Bronchial epithelial cell (primary cell): ENCODE data around the gene RANBP9. TPM values are rescaled to one million over a fixed set of nuclear protein-coding genes. Genes with fewer than 3 reads are reported as not detected.

Experiments
- DNase-seq: peaks from one replicate; pipeline ENCODE4 v3.0.0-alpha.2; 2010; ENCODE audit warnings: low read depth
- FAIRE-seq: peaks from 2 replicates; lab custom pipeline; 2011; peaks lifted over from hg19 to GRCh38; lab: Jason Lieb, UNC
- H3K27me3 ChIP-seq: 2 replicates; pipeline ENCODE4 v1.5.1; 2011; ENCODE audit warnings: low read length; ENCODE audit not compliant: control insufficient read depth, insufficient read depth
- H3K36me3 ChIP-seq: 2 replicates; pipeline ENCODE4 v1.5.1; 2011; ENCODE audit warnings: low read length; ENCODE audit not compliant: control insufficient read depth, insufficient read depth
- H3K4me3 ChIP-seq: 2 replicates; pipeline ENCODE4 v1.5.1; 2011; ENCODE audit warnings: mild to moderate bottlenecking, low read depth, low read length, control low read depth
- CTCF ChIP-seq: IDR thresholded peaks from 2 replicates; pipeline ENCODE4 v1.5.1; 2011; ENCODE audit warnings: mild to moderate bottlenecking, moderate library complexity, low read length, control low read depth, inconsistent platforms; ENCODE audit not compliant: insufficient read depth, severe bottlenecking
- total RNA-seq: library from RNA; depleted of rRNA; stranded (reverse); fragments of >200 nt; gene quantifications from 2 replicates; pipeline ENCODE4 v1.2.1, GENCODE V29; 2014

Gene RANBP9
- total RNA-seq, 1 donor from 2014 or later, result 27.4 TPM

- FAIRE-seq, result no peak
- TF ChIP-seq CTCF, result no peak
- peak; percentile 58 for DNase-seq
- no peaks in the 10 kb centered on the region for H3K27me3 ChIP-seq
- H3K36me3 ChIP-seq, result no peaks in the 10 kb centered on the region
- peak overlapping the region; percentile 86 for H3K4me3 ChIP-seq
Measured at GRCh38 chr6:13573669-13574110, 137.9 kb downstream of the RANBP9 start.

- FAIRE-seq (no peak), DNase-seq (no peak)
- peak overlapping the region; percentile 86 for H3K4me3 ChIP-seq
- H3K36me3 ChIP-seq, result no peaks in the 10 kb centered on the region
- TF ChIP-seq CTCF, result no peak
- H3K27me3 ChIP-seq, result no peaks in the 10 kb centered on the region
Measured at GRCh38 chr6:13572951-13573654, 138.5 kb downstream of the RANBP9 start.

GRCh38 chr6:13572240-13572639 is 139.4 kb downstream of the RANBP9 start:
- no peak for FAIRE-seq
- no peak for DNase-seq
- Histone ChIP-seq H3K27me3 (no peaks in the 10 kb centered on the region), H3K4me3 (no peak overlapping the region), H3K36me3 (no peaks in the 10 kb centered on the region)
- TF ChIP-seq CTCF, result no peak

Other genes starting within 250 kb of the RANBP9 start
- gene GFOD1, start 224.2 kb downstream of the RANBP9 start, total RNA-seq, result 16.3 and 20.6 TPM in 2 replicates
- 10.8 and 15.7 TPM in 2 replicates for gene SIRT5, start 137.2 kb downstream of the RANBP9 start, total RNA-seq
- 83.5 and 108 TPM in 2 replicates for gene NOL7, start 96.5 kb downstream of the RANBP9 start, total RNA-seq
- gene MCUR1, start 102.7 kb upstream of the RANBP9 start, total RNA-seq, result 10.0 and 15.1 TPM in 2 replicates
- gene RNF182, start 213.1 kb upstream of the RANBP9 start, total RNA-seq, result 0.13 TPM in 1 of 2 replicates, not detected in the other